DOHH2 (cell line): Measurements from ENCODE around the gene PSMC4.

Source experiments
- CTCF ChIP-seq: fragments of 200-600 bp; sonication (generic); IDR thresholded peaks from one replicate; pipeline ENCODE4 v1.5.1; 2014; ENCODE audit warnings: antibody characterized with exemption, mild to moderate bottlenecking, low read depth, low read length; ENCODE audit not compliant: poor library complexity, severe bottlenecking
- EZH2phosphoT487 ChIP-seq: fragments of 200-600 bp; sonication (generic); IDR thresholded peaks from 2 replicates; pipeline ENCODE4 v1.6.1; 2017; ENCODE audit warnings: borderline replicate concordance, mild to moderate bottlenecking, antibody characterized with exemption, low read length, moderate library complexity, mixed read lengths

GRCh38 chr19:39986643-39987042, 15.7 kb downstream of the PSMC4 start:
- TF ChIP-seq CTCF (no peak), EZH2phosphoT487 (no peak)
